ENCODE results near the gene ZNF772.

Gene ZNF772

DNA sequence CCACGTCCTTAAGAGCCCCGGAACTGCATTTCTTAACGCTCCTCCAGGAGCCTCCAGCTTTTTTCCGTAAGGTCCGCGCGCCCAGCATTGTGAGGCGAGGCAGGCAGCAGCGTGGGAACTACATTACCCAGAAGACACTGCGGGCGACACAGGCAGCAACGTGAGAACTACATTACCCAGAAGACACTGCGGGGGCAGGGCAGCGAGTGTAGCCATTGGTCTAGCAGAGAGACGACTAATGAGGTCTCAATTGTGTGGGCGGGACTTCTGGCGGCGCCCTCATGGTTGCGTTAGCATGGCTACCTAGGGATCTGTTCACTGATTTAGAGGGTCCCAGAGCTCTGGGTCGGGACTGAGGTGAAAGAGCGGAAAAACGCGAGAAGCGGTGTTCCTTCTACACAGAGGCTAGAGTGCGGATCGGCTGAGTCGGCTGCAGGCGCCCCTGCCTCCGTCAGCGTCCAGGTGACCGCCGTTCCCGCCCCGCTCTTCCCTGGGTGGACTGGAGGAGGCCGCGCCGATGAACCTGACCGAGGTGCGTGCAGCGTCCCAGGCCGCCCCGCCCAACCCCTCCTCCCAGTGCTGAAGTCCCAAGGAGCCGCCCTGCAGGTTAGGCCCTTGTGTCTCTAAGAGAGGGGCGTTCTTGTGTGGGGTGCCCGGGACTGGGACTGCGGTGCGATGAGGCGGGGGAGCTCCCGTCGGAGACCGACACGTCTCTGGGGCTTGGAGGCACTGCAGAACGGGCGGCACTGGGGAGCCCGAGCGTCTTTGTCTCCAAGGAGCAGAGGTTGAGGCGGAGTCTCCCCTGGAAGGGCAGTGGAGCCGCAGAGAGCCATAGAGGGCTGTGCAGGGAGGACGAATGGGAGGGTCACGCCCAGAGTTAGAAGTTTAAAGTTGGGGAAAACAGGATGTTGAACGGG lies 42.0 kb downstream of the ZNF772 start, which contains the start of gene ZNF749:
Gene ZNF749 (plus strand): TSS at position 264 of the 917 bp plus-strand sequence. CDS start 254 bp downstream, at position 518.
- peak; percentile 98 for DNase-seq

DNA sequence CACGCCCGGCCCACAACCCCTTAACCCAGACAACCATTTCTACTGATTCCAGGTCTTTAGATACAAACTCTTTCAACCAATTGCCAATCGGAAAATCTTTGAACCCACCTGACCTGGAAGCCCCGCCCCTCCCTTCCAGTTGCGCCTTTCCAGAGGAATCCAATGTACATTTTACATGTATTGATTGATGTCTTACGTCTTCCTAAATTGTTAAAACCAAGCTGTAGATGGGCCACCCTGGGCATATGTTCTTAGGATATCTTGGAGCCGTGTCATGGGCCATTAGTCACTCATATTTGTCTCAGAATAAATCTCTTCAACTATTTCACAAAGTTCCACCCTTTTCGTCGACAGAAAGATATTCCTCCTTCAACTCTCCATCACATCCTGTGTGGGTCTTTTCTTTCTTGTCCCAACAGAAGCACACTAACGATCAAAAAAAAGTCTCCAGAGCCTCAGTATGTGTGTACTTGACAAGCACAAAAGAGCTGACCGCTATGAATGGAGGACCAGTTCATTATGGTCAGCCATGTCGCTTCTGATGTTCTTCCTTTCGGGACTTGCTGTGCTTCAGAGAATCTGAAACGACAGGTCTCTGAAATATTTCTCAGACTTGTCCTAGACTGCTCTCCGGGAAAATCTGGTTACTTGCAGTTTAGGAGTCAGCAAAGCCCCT lies 42.8 kb downstream of the ZNF772 start:
- DNase-seq, result no peak

DNA sequence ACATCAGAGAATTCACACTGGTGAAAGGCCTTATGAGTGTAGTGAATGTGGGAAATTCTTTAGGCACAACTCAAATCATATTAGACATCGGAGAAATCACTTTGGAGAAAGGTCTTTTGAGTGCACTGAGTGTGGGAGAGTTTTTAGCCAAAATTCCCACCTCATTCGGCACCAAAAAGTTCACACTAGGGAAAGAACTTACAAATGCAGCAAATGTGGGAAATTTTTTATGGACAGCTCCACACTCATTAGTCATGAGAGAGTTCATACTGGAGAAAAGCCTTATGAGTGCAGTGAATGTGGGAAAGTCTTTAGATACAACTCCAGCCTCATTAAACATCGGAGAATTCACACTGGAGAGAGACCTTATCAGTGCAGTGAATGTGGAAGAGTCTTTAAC lies 56.3 kb downstream of the ZNF772 start:
- DNase-seq, result no peak

DNA sequence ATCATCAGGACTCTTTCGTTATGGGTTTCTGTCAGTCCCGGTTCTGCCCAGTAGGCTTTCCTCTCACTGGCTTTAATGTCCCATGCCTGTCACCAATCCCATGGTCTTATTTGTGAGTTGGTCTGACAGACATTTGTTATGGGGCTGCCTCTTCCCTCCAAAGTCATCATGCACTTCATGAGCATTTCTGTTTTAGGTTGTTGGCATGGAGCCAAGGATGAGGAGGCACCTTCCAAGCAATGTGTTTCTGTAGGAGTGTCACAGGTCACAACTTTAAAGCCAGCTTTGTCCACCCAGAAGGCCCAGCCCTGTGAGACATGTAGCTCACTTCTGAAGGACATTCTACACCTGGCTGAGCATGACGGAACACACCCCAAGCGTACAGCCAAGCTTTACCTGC lies 57.9 kb downstream of the ZNF772 start:
- no peak for DNase-seq

Data from CD4-positive, alpha-beta T cell treated with Interleukin-4 for 1 hour (primary cell).